Measurements from ENCODE around the gene HSD11B1.

The HSD11B1 gene

GRCh38 chr1:209685821-209686220 is 18.8 kb upstream of the HSD11B1 start:
- Histone ChIP-seq H3K27ac (no peak overlapping the region), H3K36me3 (no peaks in the 10 kb centered on the region), H3K4me3 (no peak overlapping the region), H3K4me1 (no peaks in the 10 kb centered on the region), H3K9me3 (no peaks in the 10 kb centered on the region), H3K27me3 (peaks cover 0 to 21% of the 10 kb centered on the region in 2 donors)
- no peak for DNase-seq
- intact Hi-C loops (cut with DNase I; ENCODE audit: low total_unique reads): no loop called here
- no peak for TF ChIP-seq CTCF (IDR thresholded peaks at IDR 0.05)

GRCh38 chr1:209686322-209686721 is 18.3 kb upstream of the HSD11B1 start:
- intact Hi-C loops (cut with DNase I; ENCODE audit: low total_unique reads): no loop called here

GRCh38 chr1:209688746-209689234 is 15.9 kb upstream of the HSD11B1 start:
- no peak for DNase-seq
- H3K27ac ChIP-seq: no peak overlapping the region
- intact Hi-C loops (cut with DNase I; ENCODE audit: low total_unique reads): loop anchor here (2.0 kb wide), 1 partner anchor 112 kb away; no protein-coding TSS in a partner anchor

More at GRCh38 chr1:209686322-209686721, 18.3 kb upstream of the HSD11B1 start:
- no peak for TF ChIP-seq CTCF (IDR thresholded peaks at IDR 0.05)
- no peak overlapping the region for H3K27ac ChIP-seq
- no peak overlapping the region for H3K4me3 ChIP-seq
- no peaks in the 10 kb centered on the region for H3K9me3 ChIP-seq
- no peaks in the 10 kb centered on the region for H3K36me3 ChIP-seq
- H3K27me3 ChIP-seq: peaks cover 0 to 16% of the 10 kb centered on the region in 2 donors
- H3K4me1 ChIP-seq: no peaks in the 10 kb centered on the region
- no peak for DNase-seq

GRCh38 chr1:209689477-209689876 is 15.2 kb upstream of the HSD11B1 start:
- no peaks in the 10 kb centered on the region for H3K9me3 ChIP-seq
- TF ChIP-seq CTCF (IDR thresholded peaks at IDR 0.05): no peak
- no peak overlapping the region for H3K27ac ChIP-seq
- no peaks in the 10 kb centered on the region for H3K36me3 ChIP-seq
- H3K27me3 ChIP-seq: peaks cover 0 to 4% of the 10 kb centered on the region in 2 donors
- intact Hi-C loops (cut with DNase I; ENCODE audit: low total_unique reads): loop anchor here (2.0 kb wide), 1 partner anchor 113 kb away; no protein-coding TSS in a partner anchor
- no peaks in the 10 kb centered on the region for H3K4me1 ChIP-seq
- H3K4me3 ChIP-seq: no peak overlapping the region
- DNase-seq: no peak

More at GRCh38 chr1:209688746-209689234, 15.9 kb upstream of the HSD11B1 start:
- TF ChIP-seq CTCF (IDR thresholded peaks at IDR 0.05): no peak
- Histone ChIP-seq H3K9me3 (no peaks in the 10 kb centered on the region), H3K4me3 (no peak overlapping the region), H3K27me3 (peaks cover 0 to under 1% of the 10 kb centered on the region in 2 donors), H3K4me1 (no peaks in the 10 kb centered on the region), H3K36me3 (no peaks in the 10 kb centered on the region)

- Histone ChIP-seq H3K9me3 (no peaks in the 10 kb centered on the region), H3K27me3 (peaks cover 0 to 4% of the 10 kb centered on the region in 2 donors), H3K4me3 (no peak overlapping the region), H3K4me1 (no peaks in the 10 kb centered on the region), H3K27ac (no peak overlapping the region), H3K36me3 (no peaks in the 10 kb centered on the region)
- no peak for TF ChIP-seq CTCF (IDR thresholded peaks at IDR 0.05)
- no peak for DNase-seq
- intact Hi-C loops (cut with DNase I; ENCODE audit: low total_unique reads): no loop called here
Measured at GRCh38 chr1:209691237-209691636, 13.4 kb upstream of the HSD11B1 start.

GRCh38 chr1:209692296-209692695 is 12.3 kb upstream of the HSD11B1 start:
- no peaks in the 10 kb centered on the region for H3K9me3 ChIP-seq
- no peaks in the 10 kb centered on the region for H3K36me3 ChIP-seq
- no peak overlapping the region for H3K4me3 ChIP-seq
- H3K27ac ChIP-seq: no peak overlapping the region
- DNase-seq: no peak
- no peaks in the 10 kb centered on the region for H3K4me1 ChIP-seq
- peaks cover 0 to 4% of the 10 kb centered on the region in 2 donors for H3K27me3 ChIP-seq
- no peak for TF ChIP-seq CTCF (IDR thresholded peaks at IDR 0.05)
- intact Hi-C loops (cut with DNase I; ENCODE audit: low total_unique reads): no loop called here

Data from tibial artery (tissue), 4 donors.